Smooth muscle cell of the brain vasculature (primary cell): ENCODE data around the gene IGSF9.

ENCODE experiments used
- DNase-seq: peaks from one replicate; pipeline ENCODE4 v3.0.0-alpha.2; 2012; ENCODE audit warnings: low read depth, low spot score

The IGSF9 gene

DNA sequence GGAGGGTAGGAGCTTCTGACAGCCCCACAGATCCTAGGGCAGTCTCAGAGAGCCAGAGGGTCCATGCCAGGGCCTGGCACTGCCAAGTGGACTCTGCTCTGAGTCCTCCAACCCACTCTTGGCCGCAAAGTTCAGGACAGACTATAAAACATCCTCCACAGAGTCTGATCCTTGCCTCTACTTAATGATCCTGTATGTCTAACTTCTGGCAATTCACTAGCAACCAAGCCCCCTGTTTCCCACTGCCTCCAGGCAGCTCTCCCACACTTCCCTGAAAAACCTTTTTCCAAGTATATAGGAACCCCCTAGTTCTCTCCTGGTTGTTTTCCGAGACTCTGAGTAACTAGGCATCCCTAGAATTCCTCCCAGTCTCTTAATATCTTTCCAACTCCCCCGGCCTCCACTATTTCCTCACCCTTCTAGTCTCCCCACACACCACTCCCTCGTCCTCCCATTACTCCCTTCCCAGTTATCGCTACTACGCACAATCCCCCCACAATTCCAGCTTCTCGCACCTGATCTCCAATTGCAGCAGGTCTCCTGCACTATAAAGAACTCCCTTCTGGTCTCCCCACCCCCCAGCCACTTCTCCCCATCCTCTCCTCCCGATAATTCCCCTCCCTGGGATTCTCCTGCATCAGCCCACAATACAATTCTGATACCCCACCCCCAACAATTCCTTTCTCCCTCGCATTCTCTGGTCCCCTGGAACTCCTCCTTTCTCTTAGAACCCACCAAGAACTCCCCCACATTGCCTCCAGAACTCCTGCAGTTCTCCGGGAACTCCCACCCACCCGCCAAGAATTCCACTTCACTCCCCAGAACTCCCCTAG is 574 bp downstream of the IGSF9 start:
- no peak for DNase-seq

- DNase-seq = no peak
Observed at GRCh38 chr1:159943908-159944622, 1.3 kb downstream of the IGSF9 start.

- DNase-seq = no peak
Observed at GRCh38 chr1:159943278-159943640, 2.2 kb downstream of the IGSF9 start.

DNA sequence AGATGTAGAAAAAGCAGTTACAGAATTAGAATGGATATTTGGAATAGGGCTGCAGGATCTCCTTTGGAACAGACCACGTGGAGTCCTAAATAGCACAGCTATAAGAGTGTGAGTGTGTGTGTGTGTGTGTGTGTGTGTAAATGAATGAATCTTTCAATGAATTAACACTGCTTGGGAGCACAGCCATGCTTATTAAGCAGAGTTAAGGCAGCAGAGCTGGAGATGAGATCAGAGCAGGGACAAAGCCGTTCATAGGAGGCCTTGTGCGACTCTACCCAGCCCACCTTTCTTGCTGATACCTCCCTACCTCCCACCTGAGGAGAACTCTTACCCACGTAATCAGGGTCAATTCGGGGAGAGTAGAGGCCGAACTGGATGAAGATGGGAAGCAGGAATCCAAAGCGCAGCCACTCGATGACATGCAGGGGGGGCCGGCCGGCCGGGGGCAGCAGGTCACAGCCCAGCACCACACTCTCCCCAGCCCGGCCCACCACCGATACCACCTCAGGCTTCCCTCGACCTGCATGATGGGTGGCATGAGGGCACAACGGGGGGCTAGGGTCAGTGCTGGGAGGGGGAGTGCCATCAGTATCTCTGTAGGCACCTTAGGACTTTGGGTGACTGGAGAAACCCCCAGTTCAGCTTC is 2.7 kb downstream of the IGSF9 start:
- no peak for DNase-seq

DNA sequence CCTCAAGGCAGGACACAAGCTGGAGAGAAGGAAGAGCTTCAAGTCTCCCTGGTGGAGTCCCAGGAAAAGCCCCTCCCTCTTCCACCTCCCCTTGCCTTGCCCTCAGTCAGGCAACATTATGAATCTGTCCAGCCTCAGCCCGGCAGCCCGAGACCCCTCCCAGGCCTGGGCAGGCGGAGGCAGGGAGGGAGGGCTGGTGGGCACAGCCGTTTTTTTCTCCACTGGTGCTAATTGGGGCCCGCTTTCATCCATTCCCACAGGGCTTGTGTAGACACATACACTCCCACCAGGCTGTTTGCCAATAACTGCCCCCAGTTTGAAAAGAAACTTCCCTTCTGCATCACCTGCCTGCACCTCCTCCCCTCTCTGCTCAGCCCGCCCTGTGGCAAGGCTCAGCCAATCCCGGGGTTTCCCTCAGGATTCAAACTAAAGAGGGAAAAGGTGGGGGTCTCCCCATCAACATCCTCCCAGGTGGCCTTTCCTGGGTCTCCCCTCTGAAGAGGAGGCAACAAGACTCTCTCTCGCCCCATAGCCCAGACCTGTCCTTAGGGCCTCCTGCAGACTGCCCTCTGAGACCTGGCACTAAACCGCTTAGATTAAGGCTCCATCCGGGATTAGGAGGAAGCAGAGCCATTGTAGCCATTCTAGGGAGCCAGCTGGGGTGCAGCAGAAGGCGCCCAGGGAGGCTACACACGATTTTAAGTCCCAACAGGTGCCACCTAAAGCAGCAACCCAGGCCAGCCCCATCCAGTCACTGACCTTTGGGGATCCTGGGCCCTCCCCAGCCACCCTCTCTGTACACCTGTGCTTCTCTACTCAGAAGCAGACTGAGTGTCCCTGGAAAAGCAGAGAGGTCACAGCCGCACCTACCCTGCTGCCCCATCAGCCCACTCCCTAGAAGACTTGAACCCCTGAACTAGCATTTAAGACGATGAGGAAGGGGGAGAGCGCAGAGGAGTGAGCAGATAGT is 3.5 kb downstream of the IGSF9 start:
- no peak for DNase-seq

GRCh38 chr1:159941141-159941540 is 4.3 kb downstream of the IGSF9 start:
- no peak for DNase-seq

- DNase-seq = no peak
Observed at GRCh38 chr1:159940006-159940620, 5.3 kb downstream of the IGSF9 start.

DNA sequence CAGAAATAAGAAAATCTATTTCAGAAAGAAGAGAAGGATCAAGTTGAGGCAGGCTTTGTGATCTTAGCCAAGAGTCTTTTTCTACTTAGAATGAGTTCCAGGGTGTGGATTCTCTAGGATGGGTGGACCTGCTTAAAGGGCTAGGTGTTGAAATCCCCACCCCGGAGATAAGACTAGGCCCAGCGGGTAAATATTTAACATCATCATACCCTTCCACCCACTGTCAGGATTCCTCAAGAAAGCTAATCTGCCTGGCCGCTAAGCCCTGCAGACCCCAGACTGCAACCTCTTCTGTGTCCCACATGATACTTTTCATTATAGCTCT is 5.8 kb downstream of the IGSF9 start:
- no peak for DNase-seq

DNA sequence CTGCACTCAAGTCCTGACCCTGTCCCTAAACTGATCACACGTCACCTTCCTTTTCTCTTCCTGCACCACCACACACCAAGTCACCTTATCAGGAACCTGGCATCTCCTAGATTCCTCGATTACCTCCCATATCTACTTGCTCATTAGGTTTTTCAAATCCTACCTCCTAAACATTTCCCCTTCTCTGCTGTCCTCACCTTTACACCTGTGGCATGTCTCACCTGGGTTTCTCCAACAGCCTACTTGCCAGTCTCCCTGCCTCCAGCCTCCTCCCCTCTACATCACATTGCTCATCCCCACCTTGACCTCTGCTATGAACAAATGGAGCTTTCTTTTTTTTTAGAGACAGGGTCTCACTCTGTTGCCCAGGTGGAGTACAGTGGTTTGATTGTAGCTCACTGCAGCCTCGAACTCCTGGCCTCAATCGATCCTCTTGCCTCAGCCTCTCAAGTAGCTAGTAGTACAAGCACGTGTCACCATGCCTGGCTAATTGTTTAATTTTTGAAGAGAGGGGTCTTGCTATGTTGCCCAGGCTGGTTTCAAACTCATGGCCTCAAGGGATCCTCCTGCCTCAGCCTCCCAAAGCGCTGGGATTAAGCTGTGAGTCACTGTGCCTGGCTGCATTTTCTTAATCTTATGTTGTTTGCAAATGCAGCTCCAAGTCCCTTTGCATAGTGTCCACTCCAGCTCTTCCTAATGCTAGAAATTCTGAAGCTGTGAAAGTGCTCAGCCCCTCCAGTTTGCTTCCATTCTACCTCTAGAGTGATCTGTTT is 6.3 kb downstream of the IGSF9 start:
- DNase-seq = no peak

GRCh38 chr1:159938211-159938852 is 7.1 kb downstream of the IGSF9 start:
- DNase-seq = no peak

- DNase-seq = no peak
Observed at GRCh38 chr1:159937054-159937750, 8.2 kb downstream of the IGSF9 start.

DNA sequence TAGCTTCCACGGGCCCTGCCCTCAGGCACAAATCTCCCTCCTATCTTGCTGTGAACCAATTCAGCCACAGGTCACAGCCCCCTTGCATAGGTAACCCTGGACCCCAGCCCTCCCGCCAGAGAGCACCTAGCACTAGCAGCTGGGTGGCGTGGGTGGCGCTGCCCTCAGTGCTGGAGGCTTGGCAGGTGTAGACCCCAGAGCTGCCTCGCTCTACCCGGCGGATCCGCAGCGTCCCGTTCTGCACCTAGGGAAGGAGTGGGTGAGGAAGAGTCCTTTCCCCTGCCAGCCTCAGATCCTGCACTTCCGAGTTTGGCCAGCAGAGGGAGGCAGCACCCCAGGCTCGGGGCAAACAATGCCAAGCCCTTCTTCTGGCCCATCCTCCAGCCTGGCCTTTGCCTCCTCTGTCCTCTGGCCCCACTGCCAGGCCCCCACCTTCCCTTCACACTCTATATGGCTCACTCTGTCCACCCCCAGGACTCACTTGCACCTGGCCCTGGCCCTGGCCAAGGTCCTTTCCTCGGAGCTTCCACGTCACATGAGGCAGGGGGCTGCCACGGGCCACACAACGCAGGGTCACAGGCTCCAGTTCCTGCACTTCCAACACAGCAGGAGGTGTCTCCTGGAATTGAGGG is 9.0 kb downstream of the IGSF9 start:
- DNase-seq = no peak

- no peak for DNase-seq
Observed at GRCh38 chr1:159935719-159936272, 9.6 kb downstream of the IGSF9 start.

DNA sequence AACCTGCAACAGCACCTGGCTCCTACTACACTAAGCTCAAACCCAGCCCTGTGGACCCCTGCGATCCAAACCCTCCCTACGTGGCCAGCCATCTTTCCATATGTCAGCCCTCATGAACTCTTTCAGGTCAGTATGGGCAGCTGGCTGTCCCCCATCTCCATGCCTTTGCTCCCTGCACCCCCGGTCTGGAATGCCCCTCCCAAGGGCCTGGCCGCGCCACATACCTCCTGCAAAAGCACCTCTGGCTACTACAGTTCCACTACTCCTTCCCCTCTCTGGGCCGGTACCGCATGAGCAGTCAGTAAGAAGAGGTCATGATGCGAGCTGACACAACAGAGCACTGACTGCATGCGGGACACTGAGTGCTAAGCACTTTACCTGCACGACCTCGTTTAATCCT is 10.1 kb downstream of the IGSF9 start:
- no peak for DNase-seq

DNA sequence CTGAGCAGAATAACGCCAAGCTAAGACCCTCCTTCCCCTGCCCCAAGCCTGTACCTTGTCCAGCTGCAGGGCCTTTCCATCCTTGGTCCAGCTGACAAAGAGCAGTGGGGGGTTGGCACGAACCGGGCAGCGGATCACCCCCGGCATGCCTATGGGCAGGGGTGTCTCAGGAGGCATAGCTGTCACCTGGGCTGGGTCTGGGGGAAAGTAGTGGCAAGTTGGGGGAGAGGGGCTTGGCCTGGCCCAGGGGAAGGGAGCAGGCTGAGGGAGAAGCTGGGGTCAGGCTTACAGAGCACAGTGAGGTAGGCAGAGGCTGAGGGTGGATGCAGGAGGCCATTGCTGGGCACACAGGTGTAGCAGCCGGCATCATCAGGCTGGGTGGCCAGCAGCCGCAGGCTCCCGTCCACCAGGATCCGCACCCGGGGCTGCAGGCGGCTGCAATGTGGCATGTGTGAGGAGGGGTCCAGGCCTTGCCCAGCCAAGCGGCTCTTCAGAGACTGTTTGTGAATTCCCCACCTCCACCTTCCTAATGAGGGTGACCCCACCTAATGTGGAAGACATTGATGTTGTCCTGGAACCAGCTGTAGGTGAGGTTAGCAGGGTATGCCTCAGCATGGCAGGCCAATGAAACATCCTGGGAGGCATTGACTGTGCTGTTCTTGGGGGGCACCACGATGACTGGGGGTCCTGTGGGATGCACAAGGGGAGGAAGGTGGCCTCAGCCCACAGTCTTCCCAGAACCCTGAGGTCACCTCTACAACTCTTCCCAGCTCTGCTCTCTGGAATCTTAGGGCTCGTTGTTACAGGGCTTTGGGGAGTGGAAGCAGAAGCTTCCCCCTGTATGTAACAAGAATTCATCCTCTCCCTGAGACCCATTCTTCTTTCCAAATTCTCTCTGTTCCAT is 11.0 kb downstream of the IGSF9 start:
- DNase-seq = no peak

DNA sequence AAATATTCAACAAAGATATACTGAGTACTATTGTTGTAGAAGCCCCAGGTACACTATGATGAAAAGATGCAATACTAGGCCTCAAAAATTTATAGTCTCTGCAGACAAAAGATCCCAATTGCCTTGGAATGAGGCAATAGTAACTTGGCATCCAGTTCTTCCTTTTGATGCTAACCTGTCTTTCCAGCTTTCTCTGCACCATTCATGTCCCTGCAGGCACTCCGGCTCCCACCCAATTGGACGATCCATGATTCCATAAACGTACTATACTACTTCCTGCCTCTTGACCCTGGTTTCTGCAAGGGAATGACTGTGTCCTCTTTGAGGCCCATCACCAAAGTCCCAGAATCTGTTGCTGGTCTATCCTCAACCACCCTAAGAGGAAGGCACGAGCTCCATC is 12.1 kb downstream of the IGSF9 start:
- DNase-seq = no peak
